ENCODE data around the gene FAM180B. TPM values are rescaled to one million over a fixed set of nuclear protein-coding genes. Genes with fewer than 3 reads are reported as not detected.

Gene FAM180B
- total and polyA plus RNA-seq, 2 of the 13 experiments (the other 11 are each of a cell fraction or from before 2014, with no cell fraction given), result 0.40 to 1.0 TPM

GRCh38 chr11:47587723-47588326 lies 1.3 kb downstream of the FAM180B start (continued):
- TF ChIP-seq NFATC3 (CRISPR knock-in tag; IDR thresholded peaks at IDR 0.05) (no peak), POLR2AphosphoS5 (IDR thresholded peaks at IDR 0.05; ENCODE audit: low read depth, low read length) (no peak), KDM4B (CRISPR knock-in tag; IDR thresholded peaks at IDR 0.05) (no peak), ZXDC (CRISPR knock-in tag; IDR thresholded peaks at IDR 0.05) (no peak), CC2D1A (CRISPR knock-in tag; IDR thresholded peaks at IDR 0.05) (no peak), GMEB1 (CRISPR knock-in tag; IDR thresholded peaks at IDR 0.05; ENCODE audit: borderline replicate concordance) (no peak), FOXO1 (CRISPR knock-in tag; IDR thresholded peaks at IDR 0.05) (no peak), ZSCAN12 (CRISPR knock-in tag; IDR thresholded peaks at IDR 0.05) (no peak), CBX1 (IDR thresholded peaks at IDR 0.05; ENCODE audit: low read depth) (no peak), PAXIP1 (CRISPR knock-in tag; conservative IDR thresholded peaks at IDR 0.05) (peak; percentile 59; the same call in 1 of the 2 replicates), KLF11 (CRISPR knock-in tag; IDR thresholded peaks at IDR 0.05) (no peak), RFXANK (CRISPR knock-in tag; IDR thresholded peaks at IDR 0.05) (no peak), BRD4 (CRISPR knock-in tag; IDR thresholded peaks at IDR 0.05) (peak; percentile 75; the same call in 1 of the 2 replicates), ZNF768 (CRISPR knock-in tag; IDR thresholded peaks at IDR 0.05) (no peak; the same call in 1 of the 2 replicates), ZBTB44 (CRISPR knock-in tag; IDR thresholded peaks at IDR 0.05) (no peak), MIER3 (CRISPR knock-in tag; IDR thresholded peaks at IDR 0.05; ENCODE audit: borderline replicate concordance) (no peak), SRF (IDR thresholded peaks at IDR 0.05; ENCODE audit: low read depth, low read length) (no peak), BORCS8-MEF2B (CRISPR knock-in tag; IDR thresholded peaks at IDR 0.05) (peak; percentile 74; the same call in 1 of the 2 replicates), ZNF709 (CRISPR knock-in tag; IDR thresholded peaks at IDR 0.05) (no peak), ZNF333 (CRISPR knock-in tag; IDR thresholded peaks at IDR 0.05; ENCODE audit: borderline replicate concordance) (no peak), NFIC (IDR thresholded peaks at IDR 0.05; ENCODE audit: low read length) (no peak)
